Stomach (tissue), 9 donors: Measurements from ENCODE around the gene TMEM107. TPM values are rescaled to one million over a fixed set of nuclear protein-coding genes. Genes with fewer than 3 reads are reported as not detected.
A peak's percentile ranks its signal among the peaks of the same experiment; 100 is the strongest.

Experiments
- DNase-seq, 2 donors: peaks; one replicate each; pipeline versions ENCODE4 v3.0.0 to v3.0.0-alpha.2; 2013 to 2019
- H3K27ac ChIP-seq, 5 donors: fragments of 200-600 bp in 4 of 5; sonication (generic) in 4 of 5; one replicate each; pipeline ENCODE4 v1.5.1; 2013 to 2019; ENCODE audit warnings: mild to moderate bottlenecking in 1 of 5, moderate library complexity in 1 of 5
- H3K27me3 ChIP-seq, 3 donors: fragments of 200-600 bp; sonication (generic); one replicate each; pipeline ENCODE4 v1.5.1; 2017 to 2019; ENCODE audit warnings: mixed run types in 1 of 3
- H3K36me3 ChIP-seq, 4 donors: fragments of 200-600 bp; sonication (generic); 1 replicate in 3 of 4; 2 replicates in 1 of 4; pipeline ENCODE4 v1.5.1; 2016 to 2019
- H3K4me1 ChIP-seq, 4 donors: fragments of 200-600 bp; sonication (generic); one replicate each; pipeline ENCODE4 v1.5.1; 2016 to 2019
- H3K4me3 ChIP-seq, 4 donors: fragments of 200-600 bp; sonication (generic) in 3 of 4; one replicate each; pipeline ENCODE4 v1.5.1; 2016 to 2019; ENCODE audit warnings: mild to moderate bottlenecking in 1 of 4
- H3K9me3 ChIP-seq, 4 donors: fragments of 200-600 bp; sonication (generic); one replicate each; pipeline ENCODE4 v1.5.1; 2016 to 2019
- CTCF ChIP-seq, 7 experiments: fragments of 450-650 bp in 4 of 7; fragments of 200-600 bp in 3 of 7; sonication (generic) in 3 of 7; IDR thresholded peaks; one replicate each; pipeline ENCODE4 v1.5.1; 2016 to 2019; ENCODE audit warnings: antibody characterized with exemption in 7 of 7, control low read depth in 2 of 7, mild to moderate bottlenecking in 1 of 7
- EP300 ChIP-seq: sonication (generic); formaldehyde crosslinking; IDR thresholded peaks from one replicate; pipeline ENCODE4 v1.6.1; 2017; ENCODE audit warnings: antibody characterized with exemption
- POLR2A ChIP-seq, 4 donors: fragments of 450-650 bp; IDR thresholded peaks; one replicate each; pipeline ENCODE4 v1.6.1; 2016; ENCODE audit warnings: antibody characterized with exemption in 4 of 4, control low read depth in 2 of 4, mild to moderate bottlenecking in 1 of 4, moderate library complexity in 1 of 4
- POLR2AphosphoS5 ChIP-seq, 3 donors: sonication (generic); formaldehyde crosslinking; IDR thresholded peaks; one replicate each; pipeline ENCODE4 v1.6.1; 2016; ENCODE audit warnings: antibody characterized with exemption in 3 of 3
- WGBS, 5 donors: extraction: QIAGEN DNeasy Blood & Tissue Kit in 3 of 5; methylation state at CpG; one replicate each; pipeline versions ENCODE4 v1.1.5 to v1.1.7; 2013 to 2018; 5-methylcytosine and 5-hydroxymethylcytosine counted together
- intact Hi-C: fragments of 100-400 bp; cut with DNase I; formaldehyde crosslinking; loops from one replicate; pipeline ENCODE4 v1.15.1; 2023; ENCODE audit warnings: low total_unique reads
- polyA plus RNA-seq, 3 donors: library from polyadenylated mRNA; stranded (reverse); fragments of 200-250 nt; gene quantifications; one replicate each; pipeline ENCODE4 v1.2.3, GENCODE V29; 2013
- total RNA-seq, 5 donors: library from RNA; depleted of rRNA; stranded (reverse); fragments of >200 nt; gene quantifications; one replicate each; pipeline versions ENCODE4 v1.1.0 to v1.2.3, GENCODE V29; 2014 to 2016
- donor health status: healthy with polysubstance abuse.
- donor health status: Bipolar disorder and iron deficiency.
- donor health status: healthy.

Gene TMEM107
- total and polyA plus RNA-seq, 8 donors: 5.2 to 37.6 (median 9.4) TPM

DNA sequence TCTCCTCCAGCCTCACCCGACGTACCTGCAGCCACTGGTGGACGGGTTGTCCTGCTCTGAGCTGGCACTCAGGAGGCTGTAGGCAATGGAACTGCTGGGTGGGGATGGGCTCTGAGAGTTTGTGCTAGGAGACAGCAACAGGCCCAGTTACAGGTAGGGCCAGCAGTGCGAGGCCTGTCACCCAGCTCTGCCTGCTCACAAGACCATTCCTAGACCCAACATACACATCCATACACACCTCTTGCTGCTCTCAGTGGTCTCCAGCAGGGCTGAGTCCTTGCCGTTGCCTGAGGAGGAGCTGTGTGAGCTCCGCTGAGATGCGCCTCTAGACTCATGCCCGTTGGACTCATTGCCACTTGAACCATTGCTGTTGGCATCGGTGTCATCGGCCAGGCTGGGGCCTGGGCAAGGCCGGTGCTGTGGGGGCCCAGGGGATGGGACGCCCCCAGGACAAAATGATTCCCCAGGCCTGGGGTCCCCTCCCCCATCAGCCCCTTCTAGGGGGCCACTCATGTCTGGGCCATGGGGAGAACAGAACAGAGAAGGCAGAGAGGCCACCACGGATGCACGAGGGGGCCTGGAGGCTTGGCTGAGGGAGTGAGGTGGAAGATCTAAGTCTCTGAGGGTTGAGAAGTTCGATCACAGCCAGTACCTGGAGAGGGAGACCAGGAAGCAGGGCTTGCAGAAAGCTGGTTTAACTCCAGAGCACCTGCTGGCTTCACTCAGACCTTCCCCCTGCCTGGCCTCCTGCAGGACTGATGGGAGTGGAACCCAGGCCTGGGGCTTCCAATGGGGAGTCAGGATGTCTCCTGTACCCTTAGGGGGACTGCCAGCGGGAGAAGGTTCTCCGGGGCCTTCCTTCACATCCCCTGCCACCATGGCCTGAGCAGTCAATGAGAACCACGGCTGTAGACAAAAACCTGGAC is 25.7 kb downstream of the TMEM107 start:
- Histone ChIP-seq H3K27me3 (no peaks in the 10 kb centered on the region), H3K9me3 (no peaks in the 10 kb centered on the region), H3K36me3 (peaks cover 62 to 65% (median 63%) of the 10 kb centered on the region in 4 donors), H3K4me1 (peaks cover 32 to 79% (median 67%) of the 10 kb centered on the region in 4 donors), H3K27ac (peak overlapping the region; percentile 96 to 100 (median 100)), H3K4me3 (peak overlapping the region; percentile 66 to 91 (median 76))
- intact Hi-C loops: no loop called here
- 79 to 85% (median 83%) methylated on average over 13 to 18 of the region's 18 CpGs for WGBS, 5 donors
- TF ChIP-seq POLR2AphosphoS5 (IDR thresholded peaks at IDR 0.05) (peak in 1 of 3 donors; percentile 31), EP300 (no peak)
- peak in 1 of 2 donors; percentile 37 for DNase-seq

DNA sequence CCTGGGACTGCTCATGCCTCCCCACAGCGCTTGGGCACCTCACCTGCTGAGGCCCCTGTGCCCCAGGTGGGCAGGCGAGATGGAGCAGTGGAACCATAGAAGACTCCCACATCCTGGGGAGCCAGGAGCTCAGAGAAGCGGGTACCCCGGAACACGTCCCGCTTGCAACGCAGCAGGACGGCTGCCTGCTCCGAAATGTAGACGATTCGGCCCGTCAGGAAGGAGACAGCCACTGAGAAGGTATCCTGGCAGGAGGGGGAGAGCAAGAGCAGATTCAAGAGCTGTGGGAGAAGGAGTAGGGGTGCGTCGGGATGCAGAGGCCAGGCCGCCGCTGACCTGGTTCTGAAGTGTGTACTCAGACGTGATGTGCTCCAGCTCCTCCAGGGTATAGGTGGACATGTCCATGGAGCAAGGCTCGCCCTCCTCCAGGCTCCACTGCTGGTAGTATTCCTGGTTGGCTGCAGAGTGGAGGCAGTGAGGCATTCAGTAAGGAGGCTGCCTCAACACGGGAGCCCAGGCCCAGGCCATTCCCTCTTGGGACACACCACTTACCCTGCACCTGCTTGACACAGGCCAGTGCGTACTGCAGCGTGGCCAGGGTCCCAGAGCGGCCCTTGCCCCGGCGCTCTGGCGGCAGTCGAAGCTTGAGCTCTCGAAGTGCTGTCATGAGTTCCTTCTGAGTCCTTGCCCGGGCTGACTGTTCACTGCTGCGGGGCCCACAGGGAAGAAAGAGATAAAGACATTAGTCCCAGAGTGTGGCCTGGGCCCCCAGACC is 26.6 kb downstream of the TMEM107 start:
- Histone ChIP-seq H3K9me3 (no peaks in the 10 kb centered on the region), H3K4me1 (peaks cover 32 to 71% (median 66%) of the 10 kb centered on the region in 4 donors), H3K27me3 (no peaks in the 10 kb centered on the region), H3K36me3 (peaks cover 69 to 73% (median 71%) of the 10 kb centered on the region in 4 donors), H3K27ac (peak overlapping the region in 3 of 5 donors; percentile 100), H3K4me3 (peak overlapping the region in 1 of 4 donors; percentile 67)
- DNase-seq: peak in 1 of 2 donors; percentile 15
- intact Hi-C loops: no loop called here
- WGBS, 5 donors: 92 to 96% (median 92%) methylated on average over 19 to 29 of the region's 29 CpGs
- no peak for TF ChIP-seq POLR2AphosphoS5 (IDR thresholded peaks at IDR 0.05)
- no peak for TF ChIP-seq CTCF (IDR thresholded peaks at IDR 0.05)
- TF ChIP-seq EP300: no peak
- TF ChIP-seq POLR2A (IDR thresholded peaks at IDR 0.05): no peak

DNA sequence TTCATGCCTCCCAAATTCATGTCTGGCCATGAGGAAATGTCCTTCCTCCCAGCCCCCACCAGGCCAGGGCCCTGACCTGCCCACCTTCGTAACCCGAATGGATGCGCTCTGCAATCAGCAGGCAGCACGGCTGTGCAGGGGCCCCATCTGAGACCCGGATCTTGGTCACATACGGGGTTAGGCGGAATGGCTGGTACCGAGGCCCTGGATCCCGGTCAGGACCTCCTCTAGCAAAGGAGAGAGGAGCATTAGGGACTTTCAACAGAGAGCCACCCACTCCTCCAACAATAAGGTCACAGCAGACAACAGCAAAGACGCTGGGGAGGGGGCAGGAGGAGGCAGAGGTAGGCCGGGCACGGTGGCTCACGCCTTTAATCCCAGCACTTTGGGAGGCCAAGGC is 27.6 kb downstream of the TMEM107 start:
- Histone ChIP-seq H3K4me3 (no peak overlapping the region), H3K36me3 (peaks cover 80 to 84% (median 81%) of the 10 kb centered on the region in 4 donors), H3K9me3 (no peaks in the 10 kb centered on the region), H3K4me1 (peaks cover 26 to 68% (median 63%) of the 10 kb centered on the region in 4 donors), H3K27ac (peak overlapping the region in 4 of 5 donors; percentile 41 to 100 (median 46)), H3K27me3 (no peaks in the 10 kb centered on the region)
- intact Hi-C loops: no loop called here
- WGBS, 5 donors: 90 to 95% (median 93%) methylated on average over 13 of the region's 13 CpGs
- TF ChIP-seq POLR2AphosphoS5 (IDR thresholded peaks at IDR 0.05) (no peak), CTCF (IDR thresholded peaks at IDR 0.05) (no peak), EP300 (no peak), POLR2A (IDR thresholded peaks at IDR 0.05) (no peak)
- peak in 1 of 2 donors; percentile 7 for DNase-seq

- H3K4me3 ChIP-seq: peak overlapping the region in 1 of 4 donors; percentile 15
- no peaks in the 10 kb centered on the region for H3K9me3 ChIP-seq
- no peak for DNase-seq
- peaks cover 19 to 68% (median 58%) of the 10 kb centered on the region in 4 donors for H3K4me1 ChIP-seq
- H3K27ac ChIP-seq: peak overlapping the region in 4 of 5 donors; percentile 41 to 100 (median 46)
- intact Hi-C loops: no loop called here
- TF ChIP-seq EP300 (no peak), POLR2AphosphoS5 (IDR thresholded peaks at IDR 0.05) (peak in 1 of 3 donors; percentile 4)
- H3K36me3 ChIP-seq: peaks cover 81 to 84% (median 83%) of the 10 kb centered on the region in 4 donors
- no peaks in the 10 kb centered on the region for H3K27me3 ChIP-seq
- WGBS, 5 donors: 91 to 96% (median 95%) methylated on average over 7 to 13 of the region's 13 CpGs
These were observed 28.3 kb downstream of the TMEM107 start for GRCh38 chr17:8147805-8148404.
